LNCAP (cell line): ENCODE measurements around the gene NME9.

Experiments
- TF ChIP-seq, protein P1 (sequence below): fragments of 450-650 bp; IDR thresholded peaks from 2 replicates; pipeline ENCODE4 v1.5.1; 2017; ENCODE audit warnings: mild to moderate bottlenecking

NME9 gene

DNA sequence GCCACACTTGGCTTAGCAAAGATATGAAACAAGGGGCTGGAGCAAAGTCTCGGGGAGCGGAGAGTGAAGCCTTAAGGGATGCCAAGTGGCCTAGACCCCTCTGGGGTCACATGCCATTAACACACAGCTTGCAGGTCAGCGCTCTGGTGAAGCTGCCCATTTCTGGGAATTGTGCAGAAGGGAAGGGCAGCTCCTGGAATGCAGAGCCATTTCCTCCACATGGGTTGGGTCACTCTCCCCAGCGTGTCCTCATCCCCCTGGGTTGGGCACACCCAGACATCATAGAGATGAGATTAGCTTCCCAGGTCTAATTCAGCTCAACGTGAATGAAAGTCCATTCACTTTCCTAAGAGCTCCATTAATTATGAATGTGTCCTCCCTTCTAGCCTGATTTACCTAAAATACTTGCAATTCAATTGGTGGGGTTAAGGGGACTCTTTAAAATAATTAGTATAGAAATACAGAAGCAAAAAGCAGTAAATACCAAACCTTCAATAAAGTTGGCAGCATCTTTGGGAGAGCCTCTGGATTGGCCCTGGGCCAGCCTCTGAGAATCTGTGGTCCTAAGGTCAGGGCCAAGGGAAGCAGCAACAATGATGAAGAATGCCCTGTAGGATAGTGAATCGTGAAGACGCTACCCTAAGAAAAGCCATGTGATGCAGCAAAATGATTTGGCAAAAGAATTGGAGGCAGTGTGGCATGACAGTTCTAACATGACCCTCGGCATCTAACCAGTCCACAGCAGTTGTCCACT lies 36.5 kb upstream of the NME9 start:
- TF ChIP-seq, protein P1, sequence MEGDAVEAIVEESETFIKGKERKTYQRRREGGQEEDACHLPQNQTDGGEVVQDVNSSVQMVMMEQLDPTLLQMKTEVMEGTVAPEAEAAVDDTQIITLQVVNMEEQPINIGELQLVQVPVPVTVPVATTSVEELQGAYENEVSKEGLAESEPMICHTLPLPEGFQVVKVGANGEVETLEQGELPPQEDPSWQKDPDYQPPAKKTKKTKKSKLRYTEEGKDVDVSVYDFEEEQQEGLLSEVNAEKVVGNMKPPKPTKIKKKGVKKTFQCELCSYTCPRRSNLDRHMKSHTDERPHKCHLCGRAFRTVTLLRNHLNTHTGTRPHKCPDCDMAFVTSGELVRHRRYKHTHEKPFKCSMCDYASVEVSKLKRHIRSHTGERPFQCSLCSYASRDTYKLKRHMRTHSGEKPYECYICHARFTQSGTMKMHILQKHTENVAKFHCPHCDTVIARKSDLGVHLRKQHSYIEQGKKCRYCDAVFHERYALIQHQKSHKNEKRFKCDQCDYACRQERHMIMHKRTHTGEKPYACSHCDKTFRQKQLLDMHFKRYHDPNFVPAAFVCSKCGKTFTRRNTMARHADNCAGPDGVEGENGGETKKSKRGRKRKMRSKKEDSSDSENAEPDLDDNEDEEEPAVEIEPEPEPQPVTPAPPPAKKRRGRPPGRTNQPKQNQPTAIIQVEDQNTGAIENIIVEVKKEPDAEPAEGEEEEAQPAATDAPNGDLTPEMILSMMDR = no peak

DNA sequence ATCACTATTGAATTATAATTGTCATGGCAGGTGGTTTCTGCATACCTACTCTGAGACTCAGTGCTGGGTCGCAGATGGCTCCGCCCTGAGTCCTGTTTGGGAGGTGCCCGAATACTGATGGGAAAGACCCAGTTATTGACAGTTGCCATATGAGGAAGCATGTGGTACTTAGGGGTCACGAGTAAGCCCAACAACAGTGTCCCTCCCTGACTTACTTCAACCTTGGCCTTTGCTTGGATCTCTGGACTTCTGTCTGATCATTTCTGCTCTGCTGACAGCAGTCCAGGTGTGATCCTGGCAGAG lies 35.6 kb upstream of the NME9 start:
- TF ChIP-seq, protein P1 = no peak

DNA sequence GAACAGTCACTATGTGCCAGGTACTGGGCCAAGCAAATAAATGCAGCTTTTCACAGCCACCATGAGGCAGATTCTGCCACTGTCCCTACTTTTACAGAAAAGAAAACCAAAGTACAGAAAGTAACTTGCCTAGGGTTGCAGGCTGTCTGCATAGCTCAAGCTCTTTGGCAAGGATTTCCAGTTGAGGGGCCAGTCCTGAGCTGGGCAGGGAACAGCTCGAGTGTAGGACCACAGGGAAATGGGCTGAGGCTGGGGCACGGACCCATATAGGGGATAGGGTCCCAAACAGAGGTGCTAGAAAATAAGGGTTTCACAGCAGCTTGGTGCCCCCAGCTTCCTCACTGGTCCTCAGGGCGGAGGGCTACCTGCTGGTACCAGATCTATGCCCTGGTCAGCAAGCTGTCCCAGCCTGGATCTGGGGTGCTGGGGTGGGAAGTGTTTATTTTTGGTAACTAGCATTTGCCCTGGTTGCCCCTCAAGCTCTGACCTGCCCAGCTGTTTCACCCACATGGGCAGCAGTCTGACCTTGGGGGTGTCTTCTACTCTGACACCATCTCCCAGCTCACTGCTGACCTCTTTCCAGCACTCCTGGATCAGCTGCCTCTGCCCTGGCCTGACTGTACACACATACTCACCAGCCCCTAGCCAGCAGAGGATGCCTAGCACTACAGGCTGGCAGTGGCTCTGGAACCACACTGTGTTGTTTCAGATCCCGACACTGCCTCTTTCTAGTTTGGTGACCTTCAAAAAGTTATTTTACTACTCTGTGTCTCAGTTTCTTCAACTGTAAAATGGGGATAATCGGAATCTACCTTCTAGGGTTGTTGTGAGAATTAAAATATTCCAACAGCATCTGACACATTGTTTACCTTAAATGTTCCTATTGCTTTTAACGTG lies 35.0 kb upstream of the NME9 start:
- TF ChIP-seq, protein P1 = no peak

DNA sequence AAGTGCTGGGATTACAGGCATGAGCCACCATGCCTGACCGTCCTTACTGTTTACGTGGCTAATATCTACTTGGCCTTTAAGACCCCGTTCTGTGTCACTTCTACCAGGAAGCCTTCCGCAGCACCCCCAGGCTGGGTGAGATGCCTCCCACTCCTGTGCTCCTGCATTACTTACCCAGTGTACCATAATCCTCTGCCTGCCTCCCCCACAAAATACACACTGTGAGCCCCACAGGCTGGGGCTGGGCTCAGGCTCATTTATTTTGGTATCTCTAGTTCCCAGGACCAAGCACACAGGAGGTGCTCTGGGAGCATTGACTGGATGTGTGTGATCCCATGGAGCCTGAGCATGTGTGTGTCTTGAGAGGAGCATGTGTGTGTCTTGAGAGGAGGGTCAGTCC lies 33.7 kb upstream of the NME9 start:
- TF ChIP-seq, protein P1 = no peak

DNA sequence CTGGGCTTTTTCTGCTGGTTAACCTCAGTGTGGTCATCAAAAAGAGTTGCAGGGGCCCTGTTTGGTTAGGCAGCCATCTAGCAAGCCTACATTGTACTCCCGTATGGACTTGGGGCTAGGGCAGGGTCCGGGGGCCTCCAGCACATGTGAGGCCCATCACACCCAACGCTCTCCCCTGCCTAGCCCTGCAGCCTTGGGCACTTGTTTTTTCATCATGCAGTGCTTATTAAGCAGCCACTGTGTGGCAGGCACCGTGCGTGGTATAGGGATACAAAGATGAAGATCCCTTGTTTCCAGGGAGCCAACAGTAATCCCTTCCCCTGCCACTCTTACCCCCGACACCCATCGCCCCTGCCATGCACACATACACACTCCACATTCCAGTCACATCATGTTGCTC lies 32.9 kb upstream of the NME9 start:
- TF ChIP-seq, protein P1 = no peak

DNA sequence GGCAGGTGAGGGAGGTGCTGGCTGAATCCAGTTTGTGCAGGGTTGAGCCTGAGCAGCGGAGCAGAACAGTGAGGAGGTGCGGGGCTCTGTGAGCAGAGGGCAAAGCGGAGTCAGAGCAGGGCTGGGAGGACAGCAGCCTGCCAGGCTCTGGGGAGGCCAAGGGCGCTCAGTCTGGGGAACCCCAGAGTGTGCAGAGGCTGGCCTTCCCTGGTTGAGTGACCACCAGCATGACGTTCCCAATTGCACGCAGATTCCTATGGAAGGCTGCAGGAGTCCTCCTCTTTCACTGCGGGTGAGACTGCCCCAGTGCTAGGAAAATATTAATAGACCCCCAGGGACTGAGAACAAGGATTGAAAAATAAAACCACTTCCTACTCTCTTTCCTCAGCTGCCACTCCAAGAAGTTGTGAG lies 31.9 kb upstream of the NME9 start:
- TF ChIP-seq, protein P1 = no peak

DNA sequence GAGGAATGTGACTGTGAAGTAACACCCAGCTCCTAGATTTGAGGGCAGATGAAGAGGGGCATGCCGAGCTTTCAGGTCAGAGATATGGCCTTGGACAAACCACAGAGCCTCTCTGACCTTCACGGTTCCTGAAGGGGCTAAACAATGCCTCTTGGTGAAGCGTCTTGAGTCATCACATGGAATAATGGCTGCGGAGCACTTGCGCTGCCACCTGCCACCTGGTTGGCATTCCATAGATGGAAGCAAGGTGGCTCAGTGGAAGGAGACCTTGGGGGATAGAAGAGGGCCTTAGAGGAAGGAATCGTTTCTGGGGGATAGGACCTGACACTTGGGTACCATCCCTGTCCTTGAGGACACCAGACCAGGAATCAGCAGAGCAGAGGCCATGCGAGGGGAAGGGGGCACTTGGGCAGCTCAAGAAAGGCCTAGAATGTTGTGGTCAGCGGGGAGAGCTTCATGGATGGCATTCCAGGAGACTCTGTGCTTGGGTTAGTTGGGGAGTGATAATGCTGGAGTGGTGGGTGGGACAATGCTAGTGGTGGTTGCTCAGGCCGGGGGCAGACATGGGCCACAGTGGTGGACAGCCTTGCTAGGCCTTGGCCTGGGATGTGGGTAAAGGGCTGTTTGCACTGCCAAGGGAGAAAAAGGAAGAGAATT lies 31.3 kb upstream of the NME9 start:
- TF ChIP-seq, protein P1 = no peak
